HL-60 (cell line): ENCODE measurements around the gene SLC36A4.
"Not testable (repeated sequence)": the region's sequence is repeated elsewhere in the genome, so short reads cannot be mapped to it uniquely, and the experiment has no call there.

Experiments
- DNase-seq, 2 experiments: peaks; one replicate each; pipeline ENCODE4 v3.0.0-alpha.2; 2010 to 2020; ENCODE audit warnings: low read depth in 1 of 2, low spot score in 1 of 2
- H3K27ac ChIP-seq: fragments of 250-450 bp; sonication (Bioruptor Pico); replicated peaks from 2 replicates; pipeline ENCODE4 v1.5.1; 2020; ENCODE audit warnings: mild to moderate bottlenecking, moderate library complexity
- H3K27me3 ChIP-seq: fragments of 250-450 bp; sonication (Bioruptor Pico); 2 replicates; pipeline ENCODE4 v1.5.1; 2021; ENCODE audit warnings: mild to moderate bottlenecking, moderate library complexity; ENCODE audit not compliant: insufficient read depth, poor library complexity, severe bottlenecking
- H3K4me3 ChIP-seq: replicated peaks from 2 replicates; pipeline ENCODE4 v1.5.1; 2011; ENCODE audit warnings: mild to moderate bottlenecking, control low read depth, low read length; ENCODE audit not compliant: insufficient read depth
- GABPA ChIP-seq: IDR thresholded peaks from 2 replicates; pipeline ENCODE4 v1.6.1; 2012; ENCODE audit warnings: low read depth
- POLR2AphosphoS5 ChIP-seq: IDR thresholded peaks from 2 replicates; pipeline ENCODE4 v1.6.1; 2012; ENCODE audit warnings: low read depth
- REST ChIP-seq: IDR thresholded peaks from 2 replicates; pipeline ENCODE4 v1.6.1; 2012; ENCODE audit warnings: low read depth; ENCODE audit not compliant: insufficient replicate concordance
- SPI1 ChIP-seq: IDR thresholded peaks from 2 replicates; pipeline ENCODE4 v1.6.1; 2012; ENCODE audit warnings: low read depth, mild to moderate bottlenecking, borderline replicate concordance
- TF ChIP-seq, protein P1 (sequence below): IDR thresholded peaks from one replicate; pipeline ENCODE4 v1.5.1; 2011; ENCODE audit warnings: low read length, control low read depth, inconsistent platforms; ENCODE audit not compliant: insufficient read depth

The SLC36A4 gene

DNA sequence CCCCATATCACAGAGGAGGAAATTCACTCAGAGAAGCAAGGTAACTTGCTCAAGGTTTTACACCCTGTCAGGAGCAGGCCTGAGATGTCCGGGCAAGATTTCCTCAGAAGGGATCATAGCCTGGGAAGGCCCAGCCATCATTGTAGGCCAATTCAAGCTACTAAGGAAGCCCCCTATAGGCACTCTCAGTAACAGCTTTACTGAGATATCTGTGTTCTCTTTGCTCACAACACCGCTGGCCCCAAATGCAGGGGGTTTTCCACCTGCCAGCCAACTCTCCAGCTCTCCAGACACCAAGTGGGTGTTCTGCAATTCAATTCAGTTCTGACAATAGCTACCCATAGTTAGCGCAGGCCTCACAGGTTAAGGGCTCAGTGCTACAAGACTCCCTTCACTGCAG is 84.0 kb downstream of the SLC36A4 start:
- H3K4me3 ChIP-seq = no peak overlapping the region
- no peak for DNase-seq
- TF ChIP-seq, protein P1, sequence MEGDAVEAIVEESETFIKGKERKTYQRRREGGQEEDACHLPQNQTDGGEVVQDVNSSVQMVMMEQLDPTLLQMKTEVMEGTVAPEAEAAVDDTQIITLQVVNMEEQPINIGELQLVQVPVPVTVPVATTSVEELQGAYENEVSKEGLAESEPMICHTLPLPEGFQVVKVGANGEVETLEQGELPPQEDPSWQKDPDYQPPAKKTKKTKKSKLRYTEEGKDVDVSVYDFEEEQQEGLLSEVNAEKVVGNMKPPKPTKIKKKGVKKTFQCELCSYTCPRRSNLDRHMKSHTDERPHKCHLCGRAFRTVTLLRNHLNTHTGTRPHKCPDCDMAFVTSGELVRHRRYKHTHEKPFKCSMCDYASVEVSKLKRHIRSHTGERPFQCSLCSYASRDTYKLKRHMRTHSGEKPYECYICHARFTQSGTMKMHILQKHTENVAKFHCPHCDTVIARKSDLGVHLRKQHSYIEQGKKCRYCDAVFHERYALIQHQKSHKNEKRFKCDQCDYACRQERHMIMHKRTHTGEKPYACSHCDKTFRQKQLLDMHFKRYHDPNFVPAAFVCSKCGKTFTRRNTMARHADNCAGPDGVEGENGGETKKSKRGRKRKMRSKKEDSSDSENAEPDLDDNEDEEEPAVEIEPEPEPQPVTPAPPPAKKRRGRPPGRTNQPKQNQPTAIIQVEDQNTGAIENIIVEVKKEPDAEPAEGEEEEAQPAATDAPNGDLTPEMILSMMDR = no peak
- no peaks in the 10 kb centered on the region for H3K27me3 ChIP-seq
- H3K27ac ChIP-seq = no peak overlapping the region

GRCh38 chr11:93111147-93111546 is 86.6 kb downstream of the SLC36A4 start:
- peak; percentile 88 for TF ChIP-seq SPI1
- not testable (repeated sequence) for DNase-seq, H3K27me3 ChIP-seq, H3K4me3 ChIP-seq, H3K27ac ChIP-seq

- Histone ChIP-seq H3K4me3 (no peak overlapping the region), H3K27me3 (no peaks in the 10 kb centered on the region), H3K27ac (no peak overlapping the region)
- no peak for DNase-seq
- TF ChIP-seq, protein P1 = no peak
- no peak for TF ChIP-seq REST
Measured at GRCh38 chr11:93100211-93100610, 97.6 kb downstream of the SLC36A4 start.

GRCh38 chr11:93099806-93100205 is 98.0 kb downstream of the SLC36A4 start:
- H3K27me3 ChIP-seq = no peaks in the 10 kb centered on the region
- TF ChIP-seq POLR2AphosphoS5 (no peak), GABPA (no peak), REST (no peak), SPI1 (no peak)
- TF ChIP-seq, protein P1 = no peak
- no peak overlapping the region for H3K27ac ChIP-seq
- no peak for DNase-seq
- H3K4me3 ChIP-seq = no peak overlapping the region
